Lower leg skin (tissue), 3 donors: ENCODE measurements around the gene ARRDC2.

Experiments
- CTCF ChIP-seq, 3 donors: fragments of 450-650 bp; IDR thresholded peaks; one replicate each; pipeline ENCODE4 v1.5.1; 2016; ENCODE audit warnings: antibody characterized with exemption in 3 of 3, mild to moderate bottlenecking in 3 of 3, moderate library complexity in 2 of 3
- POLR2A ChIP-seq, 2 donors: fragments of 450-650 bp; IDR thresholded peaks; one replicate each; pipeline ENCODE4 v1.6.1; 2016 to 2017; ENCODE audit warnings: antibody characterized with exemption in 2 of 2, mild to moderate bottlenecking in 1 of 2, moderate library complexity in 1 of 2

GRCh38 chr19:18021121-18021755 lies 13.3 kb downstream of the ARRDC2 start:
- no peak for TF ChIP-seq CTCF (IDR thresholded peaks at IDR 0.05)
- TF ChIP-seq POLR2A (IDR thresholded peaks at IDR 0.05), result no peak
